NCI-H1694 (cell line): Measurements from ENCODE around the gene PCGF5.
"Not testable (repeated sequence)": the region's sequence is repeated elsewhere in the genome, so short reads cannot be mapped to it uniquely, and the experiment has no call there.

Experiments used
- DNase-seq: peaks from one replicate; lab custom pipeline; 2025; lab: John Stamatoyannopoulos, UW

Gene PCGF5

GRCh38 chr10:91220194-91220953 lies at the start of gene PCGF5:
Gene PCGF5 (plus strand): TSS chr10:91220663. CDS start chr10:91222872, 2,209 bp downstream.
- peak; percentile 21 for DNase-seq

- no peak for DNase-seq
Measured at GRCh38 chr10:91171485-91171884, 49.0 kb upstream of the PCGF5 start.

GRCh38 chr10:91172348-91172747 lies 48.1 kb upstream of the PCGF5 start:
- no peak for DNase-seq

GRCh38 chr10:91185239-91185875 lies 35.1 kb upstream of the PCGF5 start:
- DNase-seq = no peak

GRCh38 chr10:91187156-91187555 lies 33.3 kb upstream of the PCGF5 start:
- DNase-seq = no peak

- DNase-seq = not testable (repeated sequence)
Measured at GRCh38 chr10:91188010-91188409, 32.5 kb upstream of the PCGF5 start.

- no peak for DNase-seq
Measured at GRCh38 chr10:91188889-91189288, 31.6 kb upstream of the PCGF5 start.

- DNase-seq = no peak
Measured at GRCh38 chr10:91190388-91190870, 30.0 kb upstream of the PCGF5 start.

GRCh38 chr10:91190876-91191583 lies 29.4 kb upstream of the PCGF5 start:
- DNase-seq = no peak

- DNase-seq = no peak
Measured at GRCh38 chr10:91191584-91191919, 28.9 kb upstream of the PCGF5 start.

GRCh38 chr10:91194497-91195179 lies 25.8 kb upstream of the PCGF5 start:
- no peak for DNase-seq

GRCh38 chr10:91196268-91197048 lies 24.0 kb upstream of the PCGF5 start:
- no peak for DNase-seq

GRCh38 chr10:91197127-91197526 lies 23.3 kb upstream of the PCGF5 start:
- DNase-seq = no peak

- DNase-seq = no peak
Measured at GRCh38 chr10:91198781-91199180, 21.7 kb upstream of the PCGF5 start.

- no peak for DNase-seq
Measured at GRCh38 chr10:91200314-91201212, 19.9 kb upstream of the PCGF5 start.

GRCh38 chr10:91201213-91201996 lies 19.1 kb upstream of the PCGF5 start:
- no peak for DNase-seq

- no peak for DNase-seq
Measured at GRCh38 chr10:91206427-91206826, 14.0 kb upstream of the PCGF5 start.

- no peak for DNase-seq
Measured at GRCh38 chr10:91206837-91207474, 13.5 kb upstream of the PCGF5 start.

GRCh38 chr10:91208642-91209041 lies 11.8 kb upstream of the PCGF5 start:
- DNase-seq = no peak
